Measurements from ENCODE around the gene ISCU. TPM values are rescaled to one million over a fixed set of nuclear protein-coding genes. Genes with fewer than 3 reads are reported as not detected.

The ISCU gene
- total RNA-seq, 1 donor from 2014 or later = 55.5 TPM

- no peak overlapping the region for H3K4me3 Mint-ChIP-seq
- no peaks in the 10 kb centered on the region for H3K9me3 Mint-ChIP-seq
- H3K4me1 Mint-ChIP-seq = peaks cover 12% of the 10 kb centered on the region
- TF ChIP-seq, protein P1, sequence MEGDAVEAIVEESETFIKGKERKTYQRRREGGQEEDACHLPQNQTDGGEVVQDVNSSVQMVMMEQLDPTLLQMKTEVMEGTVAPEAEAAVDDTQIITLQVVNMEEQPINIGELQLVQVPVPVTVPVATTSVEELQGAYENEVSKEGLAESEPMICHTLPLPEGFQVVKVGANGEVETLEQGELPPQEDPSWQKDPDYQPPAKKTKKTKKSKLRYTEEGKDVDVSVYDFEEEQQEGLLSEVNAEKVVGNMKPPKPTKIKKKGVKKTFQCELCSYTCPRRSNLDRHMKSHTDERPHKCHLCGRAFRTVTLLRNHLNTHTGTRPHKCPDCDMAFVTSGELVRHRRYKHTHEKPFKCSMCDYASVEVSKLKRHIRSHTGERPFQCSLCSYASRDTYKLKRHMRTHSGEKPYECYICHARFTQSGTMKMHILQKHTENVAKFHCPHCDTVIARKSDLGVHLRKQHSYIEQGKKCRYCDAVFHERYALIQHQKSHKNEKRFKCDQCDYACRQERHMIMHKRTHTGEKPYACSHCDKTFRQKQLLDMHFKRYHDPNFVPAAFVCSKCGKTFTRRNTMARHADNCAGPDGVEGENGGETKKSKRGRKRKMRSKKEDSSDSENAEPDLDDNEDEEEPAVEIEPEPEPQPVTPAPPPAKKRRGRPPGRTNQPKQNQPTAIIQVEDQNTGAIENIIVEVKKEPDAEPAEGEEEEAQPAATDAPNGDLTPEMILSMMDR (conservative IDR thresholded peaks at IDR 0.05) = no peak
- H3K27ac Mint-ChIP-seq (ENCODE audit: unreplicated experiment) = no peak overlapping the region
- H3K27me3 Mint-ChIP-seq (ENCODE audit: low read depth) = peaks cover 15% of the 10 kb centered on the region
- peaks cover 41% of the 10 kb centered on the region for H3K36me3 Mint-ChIP-seq (ENCODE audit: low read depth)
- DNase-seq (ENCODE audit: low read depth, low spot score) = no peak
Measured at GRCh38 chr12:108523365-108523764, 39.0 kb upstream of the ISCU start.

GRCh38 chr12:108525681-108526080 lies 36.7 kb upstream of the ISCU start:
- no peaks in the 10 kb centered on the region for H3K9me3 Mint-ChIP-seq
- TF ChIP-seq, protein P1 (conservative IDR thresholded peaks at IDR 0.05) = no peak
- H3K4me3 Mint-ChIP-seq = no peak overlapping the region
- H3K27me3 Mint-ChIP-seq (ENCODE audit: low read depth) = peaks cover 21% of the 10 kb centered on the region
- H3K27ac Mint-ChIP-seq (ENCODE audit: unreplicated experiment) = no peak overlapping the region
- peaks cover 12% of the 10 kb centered on the region for H3K4me1 Mint-ChIP-seq
- DNase-seq (ENCODE audit: low read depth, low spot score) = no peak
- peaks cover 48% of the 10 kb centered on the region for H3K36me3 Mint-ChIP-seq (ENCODE audit: low read depth)

- DNase-seq (ENCODE audit: low read depth, low spot score) = no peak
- peaks cover 12% of the 10 kb centered on the region for H3K4me1 Mint-ChIP-seq
- peak overlapping the region; percentile 51 for H3K4me3 Mint-ChIP-seq
- H3K9me3 Mint-ChIP-seq = no peaks in the 10 kb centered on the region
- peak overlapping the region; percentile 23 for H3K27ac Mint-ChIP-seq (ENCODE audit: unreplicated experiment)
- TF ChIP-seq, protein P1 (conservative IDR thresholded peaks at IDR 0.05) = no peak
- H3K27me3 Mint-ChIP-seq (ENCODE audit: low read depth) = peaks cover 24% of the 10 kb centered on the region
- H3K36me3 Mint-ChIP-seq (ENCODE audit: low read depth) = peaks cover 52% of the 10 kb centered on the region
Measured at GRCh38 chr12:108526482-108527165, 35.8 kb upstream of the ISCU start.

GRCh38 chr12:108527166-108527496 lies 35.3 kb upstream of the ISCU start:
- H3K27ac Mint-ChIP-seq (ENCODE audit: unreplicated experiment) = peak overlapping the region; percentile 23
- H3K4me1 Mint-ChIP-seq = peaks cover 12% of the 10 kb centered on the region
- no peaks in the 10 kb centered on the region for H3K9me3 Mint-ChIP-seq
- H3K27me3 Mint-ChIP-seq (ENCODE audit: low read depth) = peaks cover 24% of the 10 kb centered on the region
- TF ChIP-seq, protein P1 (conservative IDR thresholded peaks at IDR 0.05) = no peak
- H3K4me3 Mint-ChIP-seq = peak overlapping the region; percentile 51
- no peak for DNase-seq (ENCODE audit: low read depth, low spot score)
- H3K36me3 Mint-ChIP-seq (ENCODE audit: low read depth) = peaks cover 50% of the 10 kb centered on the region

DNA sequence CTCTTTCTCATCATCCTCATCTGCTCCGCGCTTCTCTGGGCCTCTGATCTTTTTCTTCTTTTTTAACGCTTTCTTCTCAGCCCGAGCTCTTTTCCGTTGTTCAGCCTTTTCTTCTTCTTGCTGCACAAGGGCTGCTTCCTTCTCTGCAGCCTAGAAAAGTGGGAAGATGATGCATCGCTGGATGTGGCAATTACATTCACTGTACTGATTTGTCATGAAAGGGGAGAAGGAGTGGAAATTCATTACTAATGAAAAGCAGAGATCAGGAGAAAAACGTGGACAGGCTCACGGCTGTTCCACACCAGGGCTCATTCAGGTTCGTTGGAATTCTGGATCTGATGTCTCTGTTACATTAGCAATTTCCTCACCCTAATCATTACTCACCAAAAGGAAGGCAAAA lies 32.2 kb upstream of the ISCU start:
- H3K9me3 Mint-ChIP-seq = no peaks in the 10 kb centered on the region
- peaks cover 41% of the 10 kb centered on the region for H3K36me3 Mint-ChIP-seq (ENCODE audit: low read depth)
- H3K27ac Mint-ChIP-seq (ENCODE audit: unreplicated experiment) = no peak overlapping the region
- TF ChIP-seq, protein P1 (conservative IDR thresholded peaks at IDR 0.05) = no peak
- H3K27me3 Mint-ChIP-seq (ENCODE audit: low read depth) = peaks cover 22% of the 10 kb centered on the region
- H3K4me3 Mint-ChIP-seq = no peak overlapping the region
- DNase-seq (ENCODE audit: low read depth, low spot score) = no peak
- peaks cover 12% of the 10 kb centered on the region for H3K4me1 Mint-ChIP-seq

Measured in neural crest cell (in vitro differentiated cells).